GM12864 (cell line): ENCODE data around the gene CIDEA.

ENCODE experiments used
- DNase-seq: peaks from one replicate; pipeline ENCODE4 v3.0.0-alpha.2; 2011; ENCODE audit warnings: low read depth
- H3K4me3 ChIP-seq: 2 replicates; pipeline ENCODE4 v1.5.1; 2011; ENCODE audit warnings: mild to moderate bottlenecking, low read depth, low read length, control low read depth
- CTCF ChIP-seq: IDR thresholded peaks from 2 replicates; pipeline ENCODE4 v1.5.1; 2011; ENCODE audit warnings: low read depth, mild to moderate bottlenecking, moderate library complexity, low read length, control low read depth, inconsistent platforms; ENCODE audit errors: missing control alignments

The CIDEA gene

GRCh38 chr18:12248926-12249720, 5.0 kb upstream of the CIDEA start:
- DNase-seq, result no peak
- no peak overlapping the region for H3K4me3 ChIP-seq
- no peak for TF ChIP-seq CTCF

- no peak for DNase-seq
- no peak overlapping the region for H3K4me3 ChIP-seq
- no peak for TF ChIP-seq CTCF
Measured at GRCh38 chr18:12251311-12251710, 2.9 kb upstream of the CIDEA start.

- no peak for TF ChIP-seq CTCF
- no peak for DNase-seq
- no peak overlapping the region for H3K4me3 ChIP-seq
Measured at GRCh38 chr18:12252061-12252460, 2.1 kb upstream of the CIDEA start.

GRCh38 chr18:12253027-12253426, 1.1 kb upstream of the CIDEA start:
- H3K4me3 ChIP-seq, result no peak overlapping the region
- no peak for DNase-seq

GRCh38 chr18:12253663-12254135, 462 bp upstream of the CIDEA start:
- no peak for TF ChIP-seq CTCF
- no peak overlapping the region for H3K4me3 ChIP-seq
- no peak for DNase-seq

More at GRCh38 chr18:12253027-12253426, 1.1 kb upstream of the CIDEA start:
- no peak for TF ChIP-seq CTCF

- no peak for DNase-seq
- H3K4me3 ChIP-seq, result no peak overlapping the region
- no peak for TF ChIP-seq CTCF
Measured at GRCh38 chr18:12254820-12255511, 805 bp downstream of the CIDEA start.
